DOHH2 (cell line): Measurements from ENCODE around the gene KLF2.

Experiments used
- EZH2phosphoT487 ChIP-seq: fragments of 200-600 bp; sonication (generic); IDR thresholded peaks from 2 replicates; pipeline ENCODE4 v1.6.1; 2017; ENCODE audit warnings: borderline replicate concordance, mild to moderate bottlenecking, antibody characterized with exemption, low read length, moderate library complexity, mixed read lengths
- TF ChIP-seq, protein P1 (sequence below): fragments of 200-600 bp; sonication (generic); IDR thresholded peaks from one replicate; pipeline ENCODE4 v1.5.1; 2014; ENCODE audit warnings: antibody characterized with exemption, mild to moderate bottlenecking, low read depth, low read length; ENCODE audit not compliant: poor library complexity, severe bottlenecking

DNA sequence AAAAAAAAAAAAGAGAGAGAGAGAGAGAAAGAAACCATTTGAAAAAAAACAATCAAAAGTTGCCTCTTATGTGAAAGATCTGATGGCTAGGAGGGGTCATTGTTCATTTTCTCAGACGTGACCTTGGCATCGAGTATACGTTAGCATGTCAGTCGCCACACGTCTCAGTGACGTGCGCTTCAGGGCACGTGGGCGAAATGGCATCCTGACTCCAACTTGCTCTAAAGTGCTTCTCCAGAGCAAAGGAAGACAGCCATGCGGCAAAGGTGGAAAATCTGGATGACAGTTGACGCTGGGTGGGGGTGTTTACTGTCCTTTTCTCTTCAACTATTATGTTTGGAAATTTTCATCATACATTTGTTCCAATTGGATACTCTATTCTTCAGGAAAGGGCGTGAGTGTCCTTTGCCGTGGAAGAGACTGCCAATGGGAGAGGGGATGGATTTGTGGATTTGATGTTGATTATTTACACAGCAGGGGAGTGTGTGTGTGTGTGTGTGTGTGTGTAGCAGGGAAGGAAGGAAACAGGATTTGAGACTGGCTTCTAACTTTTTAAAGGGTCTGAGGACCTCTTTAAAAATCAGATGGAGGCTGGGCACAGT lies 25.0 kb downstream of the KLF2 start:
- TF ChIP-seq, protein P1, sequence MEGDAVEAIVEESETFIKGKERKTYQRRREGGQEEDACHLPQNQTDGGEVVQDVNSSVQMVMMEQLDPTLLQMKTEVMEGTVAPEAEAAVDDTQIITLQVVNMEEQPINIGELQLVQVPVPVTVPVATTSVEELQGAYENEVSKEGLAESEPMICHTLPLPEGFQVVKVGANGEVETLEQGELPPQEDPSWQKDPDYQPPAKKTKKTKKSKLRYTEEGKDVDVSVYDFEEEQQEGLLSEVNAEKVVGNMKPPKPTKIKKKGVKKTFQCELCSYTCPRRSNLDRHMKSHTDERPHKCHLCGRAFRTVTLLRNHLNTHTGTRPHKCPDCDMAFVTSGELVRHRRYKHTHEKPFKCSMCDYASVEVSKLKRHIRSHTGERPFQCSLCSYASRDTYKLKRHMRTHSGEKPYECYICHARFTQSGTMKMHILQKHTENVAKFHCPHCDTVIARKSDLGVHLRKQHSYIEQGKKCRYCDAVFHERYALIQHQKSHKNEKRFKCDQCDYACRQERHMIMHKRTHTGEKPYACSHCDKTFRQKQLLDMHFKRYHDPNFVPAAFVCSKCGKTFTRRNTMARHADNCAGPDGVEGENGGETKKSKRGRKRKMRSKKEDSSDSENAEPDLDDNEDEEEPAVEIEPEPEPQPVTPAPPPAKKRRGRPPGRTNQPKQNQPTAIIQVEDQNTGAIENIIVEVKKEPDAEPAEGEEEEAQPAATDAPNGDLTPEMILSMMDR, result no peak
- TF ChIP-seq EZH2phosphoT487, result no peak
